GM21529 (cell line): Measurements from ENCODE around the gene HLTF.
"Not testable (repeated sequence)": the region's sequence is repeated elsewhere in the genome, so short reads cannot be mapped to it uniquely, and the experiment has no call there.

ENCODE experiments used
- ATAC-seq: cut with Tn5 transposase; IDR thresholded peaks from one replicate; pipeline ENCODE4 v1.9.1; 2021; ENCODE audit not compliant: unreplicated experiment

The HLTF gene, protein sequence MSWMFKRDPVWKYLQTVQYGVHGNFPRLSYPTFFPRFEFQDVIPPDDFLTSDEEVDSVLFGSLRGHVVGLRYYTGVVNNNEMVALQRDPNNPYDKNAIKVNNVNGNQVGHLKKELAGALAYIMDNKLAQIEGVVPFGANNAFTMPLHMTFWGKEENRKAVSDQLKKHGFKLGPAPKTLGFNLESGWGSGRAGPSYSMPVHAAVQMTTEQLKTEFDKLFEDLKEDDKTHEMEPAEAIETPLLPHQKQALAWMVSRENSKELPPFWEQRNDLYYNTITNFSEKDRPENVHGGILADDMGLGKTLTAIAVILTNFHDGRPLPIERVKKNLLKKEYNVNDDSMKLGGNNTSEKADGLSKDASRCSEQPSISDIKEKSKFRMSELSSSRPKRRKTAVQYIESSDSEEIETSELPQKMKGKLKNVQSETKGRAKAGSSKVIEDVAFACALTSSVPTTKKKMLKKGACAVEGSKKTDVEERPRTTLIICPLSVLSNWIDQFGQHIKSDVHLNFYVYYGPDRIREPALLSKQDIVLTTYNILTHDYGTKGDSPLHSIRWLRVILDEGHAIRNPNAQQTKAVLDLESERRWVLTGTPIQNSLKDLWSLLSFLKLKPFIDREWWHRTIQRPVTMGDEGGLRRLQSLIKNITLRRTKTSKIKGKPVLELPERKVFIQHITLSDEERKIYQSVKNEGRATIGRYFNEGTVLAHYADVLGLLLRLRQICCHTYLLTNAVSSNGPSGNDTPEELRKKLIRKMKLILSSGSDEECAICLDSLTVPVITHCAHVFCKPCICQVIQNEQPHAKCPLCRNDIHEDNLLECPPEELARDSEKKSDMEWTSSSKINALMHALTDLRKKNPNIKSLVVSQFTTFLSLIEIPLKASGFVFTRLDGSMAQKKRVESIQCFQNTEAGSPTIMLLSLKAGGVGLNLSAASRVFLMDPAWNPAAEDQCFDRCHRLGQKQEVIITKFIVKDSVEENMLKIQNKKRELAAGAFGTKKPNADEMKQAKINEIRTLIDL

DNA sequence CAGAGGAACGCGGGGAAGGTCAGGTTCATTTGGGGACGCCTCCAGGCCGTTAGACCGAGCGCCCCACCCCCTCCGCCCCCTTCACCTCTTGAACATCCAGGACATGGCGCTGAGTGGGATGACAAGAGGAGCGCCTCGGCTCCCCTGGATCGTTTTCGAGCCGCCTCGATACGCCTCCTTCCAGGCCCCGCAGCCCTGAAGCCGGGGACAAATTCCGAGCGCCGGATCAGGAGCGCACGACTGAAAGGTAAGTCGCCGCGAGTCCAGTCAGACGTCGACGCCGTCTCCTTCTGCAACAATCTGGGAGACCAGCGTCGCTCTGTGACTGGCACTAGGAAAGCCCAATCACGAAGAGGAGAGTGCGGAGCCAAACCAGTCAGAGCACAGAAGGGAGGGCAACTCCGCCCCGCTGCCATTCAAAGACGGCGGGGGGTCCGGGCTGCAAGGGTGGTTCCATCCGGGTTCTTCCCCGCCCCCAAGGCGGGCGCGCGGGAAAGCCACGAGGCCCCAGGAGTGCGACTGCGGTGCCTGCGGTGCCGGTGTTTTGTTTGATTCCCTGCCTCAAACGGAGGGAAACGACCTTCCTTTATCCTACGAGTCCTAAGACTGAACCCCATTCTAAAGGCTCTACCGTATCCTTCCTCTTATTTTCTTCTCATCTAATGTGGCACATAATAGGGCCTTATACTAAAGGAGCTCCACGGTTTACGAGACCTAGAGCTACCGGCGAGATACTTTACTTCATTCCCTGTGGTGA, at the start of gene HLTF:
HLTF (minus strand) TSS at position 302 of the 757 bp plus-strand sequence; CDS start at position 105, 197 bp downstream.
- ATAC-seq, result peak; percentile 98

DNA sequence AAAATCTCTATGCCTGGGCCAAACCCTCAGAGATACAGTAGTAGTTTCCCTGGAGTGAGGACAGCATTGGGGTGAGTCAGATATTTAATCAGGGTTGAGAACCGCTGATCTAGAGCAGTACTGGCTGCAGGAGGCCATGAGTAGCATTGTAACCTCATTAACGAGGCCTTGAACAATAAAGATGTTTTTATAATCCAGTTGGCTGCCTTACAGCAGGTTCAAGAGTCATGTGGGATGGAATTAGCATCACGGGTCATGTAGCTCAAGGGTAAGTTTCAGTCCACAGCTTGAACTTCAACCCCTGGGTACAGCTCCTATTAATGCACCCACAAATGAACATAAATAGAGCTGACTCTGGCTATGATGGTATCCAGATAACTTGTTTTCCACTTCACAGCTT, 48.2 kb upstream of the HLTF start:
- ATAC-seq, result no peak

DNA sequence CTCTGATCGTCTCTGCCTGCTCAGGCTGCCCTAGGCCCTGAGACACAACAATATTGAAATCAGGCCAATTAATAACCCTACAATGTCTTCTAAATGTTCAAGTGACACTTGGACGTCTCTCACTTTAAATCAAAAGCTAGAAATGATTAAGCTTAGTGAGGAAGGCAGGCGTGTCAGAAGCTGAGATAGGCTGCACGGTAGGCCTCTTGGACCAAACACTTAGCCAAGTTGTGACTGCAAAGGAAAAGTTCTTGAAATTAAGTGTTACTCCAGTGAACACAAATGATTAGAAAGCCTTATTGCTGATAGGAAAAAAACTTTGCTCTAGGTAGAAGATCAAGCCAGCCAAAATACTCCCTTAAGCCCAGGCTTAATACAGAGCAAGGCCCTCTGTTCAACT, 45.3 kb upstream of the HLTF start:
- no peak for ATAC-seq

DNA sequence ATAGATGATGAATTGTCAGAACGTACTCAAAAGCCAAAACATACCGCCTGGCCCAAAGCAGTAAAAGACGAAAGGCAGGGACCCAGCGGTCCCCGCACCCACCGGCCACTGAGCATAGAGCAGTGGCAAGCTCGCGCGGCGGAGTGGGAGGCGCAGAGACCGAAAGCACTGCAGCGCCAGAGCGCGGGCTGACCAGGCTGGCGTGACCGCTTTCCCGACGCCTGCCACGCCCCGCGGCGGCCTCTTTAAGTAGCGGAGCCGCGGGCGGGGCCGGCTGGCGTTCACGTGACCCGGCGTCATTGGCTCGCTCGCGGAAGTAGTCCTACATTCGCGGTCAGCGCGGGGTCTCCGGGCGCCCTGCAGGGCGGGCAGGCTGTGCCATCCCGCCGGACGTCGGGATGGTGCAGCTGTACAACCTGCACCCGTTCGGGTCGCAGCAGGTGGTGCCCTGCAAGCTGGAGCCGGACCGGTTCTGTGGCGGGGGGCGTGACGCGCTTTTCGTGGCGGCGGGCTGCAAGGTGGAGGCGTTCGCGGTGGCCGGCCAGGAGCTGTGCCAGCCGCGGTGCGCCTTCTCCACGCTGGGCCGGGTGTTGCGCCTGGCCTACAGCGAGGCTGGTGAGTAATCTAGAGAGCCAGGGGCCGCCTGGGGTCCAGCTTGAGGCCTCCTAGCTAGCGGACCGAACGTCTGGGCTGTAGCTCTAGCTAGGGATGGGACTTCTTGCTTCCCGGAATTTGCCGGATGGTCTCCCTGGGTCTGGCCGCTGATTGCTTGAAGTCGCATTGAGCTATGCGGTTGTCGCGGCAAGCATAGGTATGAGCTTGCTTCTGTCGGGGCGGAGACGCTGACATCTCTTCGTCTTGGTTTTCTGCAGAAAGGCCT, 43.2 kb upstream of the HLTF start, which contains the start of gene HPS3:
HPS3 (plus strand) TSS at position 313 of the 880 bp plus-strand sequence; CDS start at position 399, 86 bp downstream.
- peak; percentile 90 for ATAC-seq

- ATAC-seq, result no peak
Measured at GRCh38 chr3:149128821-149129220, 42.5 kb upstream of the HLTF start.

GRCh38 chr3:149122721-149123578, 36.6 kb upstream of the HLTF start:
- no peak for ATAC-seq

DNA sequence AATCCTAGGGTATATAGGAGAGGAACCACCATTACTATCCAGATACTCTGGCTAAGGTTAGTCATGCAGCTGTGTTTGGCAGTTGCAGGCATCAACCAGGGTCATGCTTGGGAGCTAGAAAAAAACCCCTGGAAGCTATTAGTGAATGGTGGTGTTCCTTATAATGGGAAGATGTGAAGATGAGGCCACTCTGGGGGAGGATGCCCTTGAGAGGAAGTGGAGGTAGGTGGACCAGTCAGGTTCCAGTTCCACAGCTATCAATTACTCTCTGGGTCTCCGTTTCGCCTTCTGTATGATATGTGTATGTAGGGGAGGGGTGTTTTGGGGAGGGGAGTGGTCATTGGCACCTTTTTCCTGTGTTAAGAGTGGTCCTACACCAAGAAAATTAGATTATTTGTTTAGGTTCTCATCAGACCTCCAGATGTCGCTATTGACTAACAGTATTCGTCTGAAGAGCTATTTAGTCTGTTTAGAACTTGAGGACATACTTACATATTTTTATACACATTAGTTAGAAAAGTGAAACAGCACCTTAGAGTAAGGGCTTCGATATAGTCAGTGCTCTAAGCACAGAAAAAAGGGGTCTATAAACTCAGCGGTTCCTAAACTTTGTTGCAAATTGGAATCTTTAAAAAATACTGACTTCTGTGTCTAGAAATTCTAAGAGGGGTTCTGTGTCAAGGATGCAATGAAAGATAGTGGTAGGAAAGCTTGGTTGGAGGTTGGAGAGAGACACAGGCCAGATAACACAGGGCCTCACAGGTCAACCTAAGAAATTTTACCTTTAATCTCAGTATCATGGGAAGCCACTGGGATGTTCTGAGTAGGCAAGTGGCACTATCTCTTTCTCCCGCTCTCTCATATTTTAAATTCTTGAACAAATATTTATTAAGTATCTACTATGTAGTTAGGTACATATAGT, 34.0 kb upstream of the HLTF start:
- ATAC-seq, result peak; percentile 83

DNA sequence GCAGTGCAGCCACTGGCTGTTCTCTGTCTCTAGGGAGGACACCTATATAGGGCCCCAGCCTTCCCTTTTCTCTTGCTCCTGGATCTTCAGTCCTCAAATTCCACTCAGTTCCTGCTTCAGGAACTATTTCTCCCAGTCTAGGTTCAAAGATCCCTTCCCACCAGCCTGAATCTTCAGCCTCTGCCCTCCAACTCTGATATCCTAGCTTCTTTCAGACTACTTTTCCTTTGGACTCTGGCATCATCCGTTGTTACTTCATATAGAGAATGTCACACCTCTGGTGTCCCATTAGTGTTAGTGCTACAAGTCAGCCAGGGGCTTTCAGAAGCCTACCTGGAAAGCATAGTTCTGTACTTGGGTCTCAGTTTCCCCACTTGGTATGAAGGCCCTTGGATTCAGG, 33.1 kb upstream of the HLTF start:
- ATAC-seq, result no peak

DNA sequence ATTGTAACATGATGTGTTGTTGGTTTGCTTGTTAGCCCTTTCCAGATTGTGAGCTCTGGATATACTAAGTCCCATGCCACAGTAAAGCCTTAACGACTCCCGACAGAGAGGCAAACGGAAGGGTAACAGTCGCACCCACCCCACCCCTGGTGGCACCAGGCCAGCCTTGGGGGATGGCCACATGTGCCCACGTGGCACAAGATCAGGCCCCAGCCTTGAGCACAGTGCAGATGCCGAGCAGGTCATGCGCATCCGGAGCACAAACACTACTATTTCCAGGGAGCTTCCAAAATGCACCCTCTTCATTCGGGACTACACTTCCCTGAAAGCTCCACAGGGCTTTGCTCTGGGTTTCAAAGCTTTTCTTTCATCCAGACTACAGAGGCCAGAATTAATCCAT, 32.4 kb upstream of the HLTF start:
- ATAC-seq, result no peak

GRCh38 chr3:149115114-149115513, 28.8 kb upstream of the HLTF start:
- no peak for ATAC-seq

- ATAC-seq, result no peak
Measured at GRCh38 chr3:149114458-149114857, 28.1 kb upstream of the HLTF start.

DNA sequence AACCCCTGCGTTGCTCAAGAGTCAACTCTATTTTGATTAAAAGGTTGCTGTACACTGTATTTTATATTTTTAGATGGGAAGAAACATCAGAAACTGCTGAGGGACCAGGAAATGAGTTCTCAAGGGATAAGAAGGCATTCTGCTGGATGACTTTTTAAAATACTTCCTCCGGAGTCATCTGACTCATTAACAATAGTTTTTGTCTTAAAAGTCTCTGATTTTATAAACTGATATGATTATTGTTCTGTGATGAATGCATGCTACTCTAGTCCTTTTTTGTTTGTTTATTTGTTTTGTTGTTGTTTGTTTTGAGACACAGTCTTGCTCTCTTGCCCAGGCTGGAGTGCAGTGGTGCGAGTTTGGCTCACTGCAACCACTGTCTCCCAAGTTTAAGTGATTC, 18.2 kb upstream of the HLTF start:
- no peak for ATAC-seq

DNA sequence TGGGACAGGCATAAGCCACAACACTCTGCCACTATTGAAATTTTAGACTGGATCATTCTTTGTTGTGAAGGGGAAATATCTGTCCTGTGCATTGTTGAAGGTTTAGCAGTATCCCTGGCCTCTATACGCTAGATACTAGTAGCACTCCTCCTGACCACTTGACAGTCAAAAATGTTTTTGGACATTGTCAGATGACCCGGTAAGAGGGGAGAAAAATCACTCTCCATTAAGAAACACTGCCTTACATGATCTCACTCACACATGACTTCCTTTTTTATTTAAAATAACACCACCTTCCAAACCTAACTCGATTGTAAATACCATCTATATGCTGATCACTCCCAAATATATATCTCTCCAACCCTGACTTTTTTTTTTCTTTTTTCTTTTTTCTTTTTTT, 15.3 kb upstream of the HLTF start:
- no peak for ATAC-seq

GRCh38 chr3:149101154-149101553, 14.8 kb upstream of the HLTF start:
- no peak for ATAC-seq

- not testable (repeated sequence) for ATAC-seq
Measured at GRCh38 chr3:149097987-149098386, 11.7 kb upstream of the HLTF start.

DNA sequence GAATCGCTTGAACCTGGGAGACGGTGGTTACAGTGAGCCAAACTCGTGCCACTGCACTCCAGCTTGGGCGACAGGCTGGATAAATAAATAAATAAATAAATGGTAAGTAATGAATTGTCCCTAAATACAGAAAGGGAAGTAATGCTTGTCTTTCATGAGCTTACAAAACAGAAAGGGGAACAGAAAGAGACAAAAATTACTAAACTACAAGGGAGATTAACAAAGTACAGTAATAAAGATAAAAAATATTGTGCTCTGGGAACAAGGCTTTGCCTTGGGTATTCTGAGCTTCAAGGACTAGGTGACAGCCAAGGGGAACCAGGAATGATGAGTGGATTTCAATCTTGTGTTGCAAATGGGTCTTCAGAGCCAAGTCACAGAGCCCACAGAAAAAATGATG, 9.2 kb upstream of the HLTF start:
- peak; percentile 92 for ATAC-seq

DNA sequence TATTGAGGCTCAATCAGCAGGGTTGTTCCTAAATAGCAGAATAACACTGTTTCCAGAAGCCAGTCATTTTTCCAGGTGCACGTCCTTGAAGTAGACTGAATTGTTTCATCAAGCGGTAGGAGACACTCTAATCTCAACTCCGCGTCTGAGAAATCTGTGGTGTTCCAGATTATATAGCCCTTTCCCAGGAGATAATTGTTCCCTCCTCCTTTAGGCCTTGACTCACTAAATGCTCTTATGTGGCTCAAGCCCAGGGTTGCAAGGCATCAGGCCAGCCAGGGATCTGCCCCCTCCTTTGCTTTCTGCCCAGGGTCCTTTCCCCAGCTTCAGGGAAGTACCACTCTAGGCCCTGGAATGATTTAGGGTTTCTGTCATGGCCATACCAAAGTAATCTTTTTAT, 5.7 kb upstream of the HLTF start:
- no peak for ATAC-seq

DNA sequence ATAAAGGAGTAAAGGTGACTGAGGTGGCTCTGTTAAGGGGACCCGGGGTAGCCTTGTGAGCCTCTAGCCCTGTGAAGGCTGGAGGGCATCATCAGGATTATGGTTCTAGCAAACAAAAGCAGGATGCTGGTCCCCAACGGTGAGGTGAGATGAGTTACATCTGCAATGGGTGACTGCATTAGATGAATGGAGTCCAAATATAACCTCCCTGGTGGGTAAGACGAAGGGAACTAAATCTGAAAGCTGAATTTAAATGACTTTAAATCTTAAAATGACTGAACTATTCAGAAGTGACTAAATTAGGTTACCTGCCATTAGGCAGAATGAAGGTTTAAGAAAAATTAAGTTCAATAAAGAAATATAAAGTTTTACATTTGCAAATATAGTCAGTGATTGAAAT, 4.6 kb upstream of the HLTF start:
- ATAC-seq, result no peak
